ENCODE data around the gene NEK8. TPM values are rescaled to one million over a fixed set of nuclear protein-coding genes. Genes with fewer than 3 reads are reported as not detected.

NEK8 gene
- total RNA-seq, 2 donors from 2014 or later, result 2.9 to 18.5 TPM

GRCh38 chr17:28712032-28712704, 16.4 kb upstream of the NEK8 start:
- Histone ChIP-seq H3K9me3 (no peaks in the 10 kb centered on the region), H3K36me3 (replicated peaks in 1 of 2; ENCODE audit: insufficient read depth in 1 of 2, low read depth in 2 of 2) (no peaks in the 10 kb centered on the region), H3K27me3 (peaks cover 0 to 3% of the 10 kb centered on the region in 2 donors), H3K27ac (peak overlapping the region in 2 of 4 donors; percentile 71 to 79), H3K4me3 (no peak overlapping the region), H3K4me1 (peaks cover 14% of the 10 kb centered on the region)
- no peak for ATAC-seq
- no peak for TF ChIP-seq CTCF (IDR thresholded peaks at IDR 0.05)
- no peak for TF ChIP-seq POLR2A (IDR thresholded peaks at IDR 0.05)
- WGBS, 2 donors, result 50 to 61% methylated on average over 29 to 33 of the region's 34 CpGs
- peak in 2 of 4 donors; percentile 19 to 39 for DNase-seq
- intact Hi-C loops (cut with DNase I), result loop anchor here (5.0 kb wide), 1 partner anchor 50 kb away; the partner anchor contains the start of genes SDF2 and SUPT6H

DNA sequence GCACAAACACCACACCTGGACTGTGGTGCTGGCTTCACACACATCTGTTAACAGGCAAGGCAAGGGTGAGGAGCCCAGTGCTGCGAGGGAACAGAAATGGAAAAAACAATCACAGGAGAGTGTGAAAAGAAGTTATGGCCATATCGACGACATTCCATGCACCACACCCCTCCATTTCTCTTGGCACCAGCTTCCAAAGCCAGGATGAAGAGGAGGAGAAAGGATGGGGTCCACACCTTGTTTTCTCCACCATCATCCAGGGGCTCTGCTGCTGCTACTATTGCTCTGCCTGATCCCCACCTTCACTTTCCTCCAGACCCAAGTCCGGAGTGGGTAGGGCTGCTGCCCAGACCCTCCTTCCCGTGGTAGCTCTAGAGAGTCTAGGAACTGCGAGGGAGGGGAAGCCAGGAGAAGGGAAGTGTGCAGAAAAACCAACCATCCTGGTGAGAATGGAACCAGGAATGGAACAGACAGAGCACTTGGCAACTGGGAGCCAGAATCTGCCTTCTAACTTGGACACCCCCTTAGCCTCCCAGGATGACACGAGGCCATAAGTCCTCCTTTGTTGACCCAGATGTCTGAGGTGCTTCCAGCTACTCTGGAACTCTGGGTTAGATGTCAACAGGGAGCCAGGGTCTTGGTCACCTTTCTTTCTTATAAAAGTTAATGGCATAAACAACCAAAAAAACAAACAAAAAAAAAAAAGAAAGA, 15.7 kb upstream of the NEK8 start:
- peaks cover 14% of the 10 kb centered on the region for H3K4me1 ChIP-seq
- peaks cover 0 to 6% of the 10 kb centered on the region in 2 donors for H3K27me3 ChIP-seq
- H3K4me3 ChIP-seq, result no peak overlapping the region
- no peak for DNase-seq
- intact Hi-C loops (cut with DNase I), result loop anchor here (5.0 kb wide), 1 partner anchor 51 kb away; the partner anchor contains the start of genes SDF2 and SUPT6H
- H3K27ac ChIP-seq, result no peak overlapping the region
- no peak for ATAC-seq
- H3K36me3 ChIP-seq (replicated peaks in 1 of 2; ENCODE audit: insufficient read depth in 1 of 2, low read depth in 2 of 2), result no peaks in the 10 kb centered on the region
- WGBS, 2 donors, result 77 to 79% methylated on average over 7 of the region's 7 CpGs
- H3K9me3 ChIP-seq, result no peaks in the 10 kb centered on the region
- TF ChIP-seq CTCF (IDR thresholded peaks at IDR 0.05) (no peak), POLR2A (IDR thresholded peaks at IDR 0.05) (no peak)

DNA sequence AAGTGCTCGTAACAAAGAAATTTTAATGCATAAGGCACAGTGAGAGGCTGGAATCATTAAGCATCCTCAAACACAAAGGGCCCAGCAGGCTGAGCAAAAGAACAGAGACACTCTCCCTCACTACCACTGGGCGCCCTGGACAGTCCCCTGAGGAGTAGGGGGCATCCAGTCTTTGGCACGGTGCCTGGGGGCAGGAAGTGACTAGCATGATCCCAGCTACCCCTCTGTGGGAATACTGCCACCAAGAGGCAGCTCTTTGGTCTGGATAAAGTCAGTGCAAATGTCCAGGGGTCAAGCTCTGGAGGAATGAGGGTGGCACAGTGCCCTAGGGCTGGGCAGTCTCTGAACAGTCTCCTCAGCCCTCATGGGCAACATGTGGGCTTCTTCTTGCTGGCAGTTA, 14.3 kb upstream of the NEK8 start:
- peaks cover 18% of the 10 kb centered on the region for H3K4me1 ChIP-seq

DNA sequence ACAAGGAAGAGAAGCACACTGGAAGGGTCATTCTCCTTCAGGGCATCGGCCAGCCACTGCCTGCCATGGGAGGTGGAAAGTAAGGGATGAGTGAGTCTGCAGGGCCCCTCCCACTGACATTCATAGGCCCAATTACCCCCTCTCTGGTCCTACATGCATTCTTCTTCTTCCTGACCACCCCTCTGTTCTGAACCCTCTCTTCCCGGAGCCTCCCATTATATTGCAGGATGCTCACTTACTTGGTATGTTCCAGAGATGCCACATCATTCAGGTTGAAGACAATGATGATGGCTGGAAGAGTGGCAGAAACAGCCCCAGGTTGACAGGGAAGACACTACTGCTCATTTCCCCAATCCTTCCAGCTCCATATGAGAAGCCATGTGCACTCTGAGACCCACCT, 13.4 kb upstream of the NEK8 start:
- intact Hi-C loops (cut with DNase I), result no loop called here
- ATAC-seq (no peak), DNase-seq (no peak)
- WGBS, 2 donors, result 75 to 96% methylated on average over 2 of the region's 2 CpGs
- peaks cover 0 to 6% of the 10 kb centered on the region in 2 donors for H3K27me3 ChIP-seq
- no peaks in the 10 kb centered on the region for H3K36me3 ChIP-seq (replicated peaks in 1 of 2; ENCODE audit: insufficient read depth in 1 of 2, low read depth in 2 of 2)
- TF ChIP-seq POLR2A (IDR thresholded peaks at IDR 0.05) (no peak), CTCF (IDR thresholded peaks at IDR 0.05) (no peak)
- no peak overlapping the region for H3K4me3 ChIP-seq
- H3K27ac ChIP-seq, result no peak overlapping the region
- H3K9me3 ChIP-seq, result no peaks in the 10 kb centered on the region
- peaks cover 18% of the 10 kb centered on the region for H3K4me1 ChIP-seq

More for the DNA sequence above, 14.3 kb upstream of the NEK8 start:
- DNase-seq (no peak), ATAC-seq (no peak)
- Histone ChIP-seq H3K27me3 (peaks cover 0 to 6% of the 10 kb centered on the region in 2 donors), H3K9me3 (no peaks in the 10 kb centered on the region), H3K36me3 (replicated peaks in 1 of 2; ENCODE audit: insufficient read depth in 1 of 2, low read depth in 2 of 2) (no peaks in the 10 kb centered on the region), H3K27ac (no peak overlapping the region), H3K4me3 (no peak overlapping the region)
- no peak for TF ChIP-seq POLR2A (IDR thresholded peaks at IDR 0.05)
- TF ChIP-seq CTCF (IDR thresholded peaks at IDR 0.05), result no peak
- 50 to 70% methylated on average over 1 to 3 of the region's 3 CpGs for whole genome bisulfite sequencing, 2 donors
- intact Hi-C loops (cut with DNase I), result loop anchor here (5.0 kb wide), 1 partner anchor 52 kb away; the partner anchor contains the start of genes SDF2 and SUPT6H

All from body of pancreas (tissue), 4 donors.